CD4-positive, alpha-beta T cell treated with Interleukin-21 for 1 hour (primary cell): ENCODE results near the gene DNAJB2.
"Not testable (repeated sequence)": the region's sequence is repeated elsewhere in the genome, so short reads cannot be mapped to it uniquely, and the experiment has no call there.

Experiments
- DNase-seq: peaks from one replicate; pipeline ENCODE4 v3.0.0-alpha.2; 2020

DNAJB2 gene

DNA sequence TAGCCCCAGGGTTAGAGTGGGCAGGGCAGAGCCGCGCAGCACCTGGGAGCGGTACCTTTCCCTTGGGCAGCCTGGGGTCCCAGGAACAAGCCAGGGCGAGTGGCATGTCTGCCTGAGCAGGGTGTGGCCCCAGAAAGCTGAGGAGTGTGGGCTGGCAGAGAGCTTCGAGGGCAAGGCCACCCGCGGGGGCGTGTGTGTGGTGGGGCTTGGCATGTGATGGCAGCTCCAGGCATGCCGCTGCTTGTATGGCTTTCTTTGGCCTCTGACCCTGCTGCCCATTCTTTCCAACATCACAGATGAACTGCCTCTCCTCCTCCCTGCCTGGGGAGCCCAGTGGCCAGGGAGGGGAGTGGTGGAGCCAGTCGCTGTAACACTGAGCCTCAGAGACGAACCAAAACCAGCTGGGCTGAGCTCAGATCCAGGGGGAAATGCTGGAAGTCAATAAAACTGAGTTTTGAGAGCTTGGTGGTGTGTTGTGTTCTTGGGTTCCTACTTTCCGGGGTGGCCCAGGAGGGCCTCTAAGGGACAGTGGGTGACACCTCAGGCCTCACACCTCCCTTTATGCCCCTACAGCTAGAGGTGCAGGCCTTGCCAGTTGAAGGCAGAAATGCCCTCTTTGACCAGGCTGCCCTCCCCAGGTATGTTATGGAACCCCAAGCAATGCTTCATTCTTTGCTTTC lies 7.4 kb downstream of the DNAJB2 start:
- DNase-seq, result no peak

DNA sequence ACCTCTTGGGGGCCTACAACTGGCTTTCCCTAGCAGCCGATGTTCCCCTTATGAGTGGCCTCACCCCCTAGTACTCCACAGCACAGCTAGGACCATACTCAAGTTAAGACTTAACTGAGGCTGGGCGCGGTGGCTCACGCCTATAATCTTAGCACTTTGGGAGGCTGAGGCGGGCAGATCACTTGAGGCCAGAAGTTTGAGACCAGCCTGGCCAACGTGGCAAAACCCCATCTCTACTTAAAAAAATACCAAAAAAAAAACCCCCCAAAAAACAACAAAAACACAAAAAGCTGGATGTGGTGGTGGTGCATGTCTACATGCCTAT lies 7.9 kb downstream of the DNAJB2 start:
- not testable (repeated sequence) for DNase-seq

DNA sequence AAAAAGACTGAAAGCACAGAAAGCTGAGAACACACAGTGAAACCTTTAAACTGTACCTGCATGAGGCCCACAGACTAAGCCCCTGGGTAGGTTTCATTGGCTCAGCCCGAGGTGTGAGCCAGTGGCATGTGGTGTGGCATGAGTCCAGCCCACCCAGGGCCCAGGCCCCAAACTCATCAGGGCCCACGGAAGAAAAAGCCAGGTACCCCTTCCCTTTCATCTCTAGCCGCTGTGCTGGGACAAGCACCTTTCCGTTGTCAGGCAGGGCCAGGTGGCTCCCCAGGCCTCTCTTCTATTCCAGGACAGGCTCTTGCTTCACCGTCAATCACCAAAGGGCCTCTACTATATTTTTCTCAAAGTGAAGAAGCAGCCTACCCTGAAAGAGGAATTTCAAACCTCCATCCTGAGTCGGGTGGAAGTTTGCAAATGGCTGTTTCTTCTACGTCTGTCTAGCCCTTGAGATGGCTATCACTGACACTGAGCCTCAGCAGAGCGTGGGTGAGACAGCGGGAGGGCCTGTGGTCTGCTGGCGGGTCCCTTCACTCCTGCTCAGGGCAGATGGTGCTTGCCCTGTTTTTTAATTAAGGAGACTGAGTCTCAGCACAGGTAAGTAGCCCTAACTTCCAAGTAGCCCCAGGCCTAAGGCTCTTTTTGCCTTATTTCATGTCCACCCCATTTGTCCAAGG lies 8.6 kb downstream of the DNAJB2 start:
- DNase-seq, result no peak

DNA sequence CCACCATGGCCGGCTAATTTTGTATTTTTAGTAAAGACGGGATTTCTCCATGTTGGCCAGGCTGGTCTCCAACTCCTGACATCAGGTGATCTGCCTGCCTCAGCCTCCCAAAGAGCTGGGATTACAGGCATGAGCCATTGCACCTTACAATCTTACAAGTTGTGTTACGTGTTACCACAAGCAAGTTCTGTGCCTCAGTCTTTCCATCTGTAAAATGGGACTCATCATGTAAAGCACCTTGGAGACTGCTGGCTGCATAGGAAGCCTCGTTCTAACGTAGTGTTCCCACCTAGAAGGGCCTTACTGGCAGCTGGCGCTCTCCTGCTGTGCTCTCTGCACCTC lies 10.0 kb downstream of the DNAJB2 start:
- no peak for DNase-seq

DNA sequence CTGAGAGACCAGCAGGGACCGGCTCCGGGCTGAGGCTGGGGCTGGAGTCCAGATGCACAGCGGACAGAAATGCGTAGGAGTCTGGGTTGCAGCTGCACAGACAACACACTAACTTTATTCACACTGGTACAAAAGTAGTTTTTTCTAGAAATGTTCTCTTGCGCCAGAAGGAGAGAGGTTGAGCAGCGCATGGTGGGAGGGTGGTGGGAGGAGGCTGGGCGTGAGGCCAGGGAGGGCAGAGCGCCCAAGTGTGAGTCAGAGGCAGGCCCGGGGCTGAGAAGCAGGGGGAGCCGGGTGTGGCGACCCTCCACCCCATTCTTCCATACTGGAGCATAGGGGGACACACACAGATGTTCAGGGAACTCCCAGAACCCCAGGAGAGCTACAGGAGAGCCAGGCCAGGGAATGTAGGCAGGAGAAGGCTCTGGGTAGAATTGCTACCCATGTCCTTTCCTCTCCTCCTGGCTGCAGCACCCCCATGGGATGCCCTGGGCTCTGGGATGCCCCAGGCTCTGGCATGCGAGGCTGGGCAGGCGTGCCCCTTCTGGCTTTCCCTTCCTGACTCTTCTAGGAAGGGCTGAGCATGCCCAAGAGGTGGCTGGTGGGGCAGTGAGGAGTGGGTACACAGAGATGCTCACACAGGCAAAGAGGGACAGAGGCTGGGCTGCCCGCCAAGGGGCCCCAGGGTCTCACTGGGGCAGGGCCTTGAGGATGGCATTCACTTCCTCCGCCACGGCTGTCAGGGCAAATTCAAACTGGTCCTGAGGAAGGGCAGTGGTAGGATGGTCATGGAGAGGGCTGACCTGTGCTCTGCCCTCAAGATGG lies 10.6 kb downstream of the DNAJB2 start:
- no peak for DNase-seq

DNA sequence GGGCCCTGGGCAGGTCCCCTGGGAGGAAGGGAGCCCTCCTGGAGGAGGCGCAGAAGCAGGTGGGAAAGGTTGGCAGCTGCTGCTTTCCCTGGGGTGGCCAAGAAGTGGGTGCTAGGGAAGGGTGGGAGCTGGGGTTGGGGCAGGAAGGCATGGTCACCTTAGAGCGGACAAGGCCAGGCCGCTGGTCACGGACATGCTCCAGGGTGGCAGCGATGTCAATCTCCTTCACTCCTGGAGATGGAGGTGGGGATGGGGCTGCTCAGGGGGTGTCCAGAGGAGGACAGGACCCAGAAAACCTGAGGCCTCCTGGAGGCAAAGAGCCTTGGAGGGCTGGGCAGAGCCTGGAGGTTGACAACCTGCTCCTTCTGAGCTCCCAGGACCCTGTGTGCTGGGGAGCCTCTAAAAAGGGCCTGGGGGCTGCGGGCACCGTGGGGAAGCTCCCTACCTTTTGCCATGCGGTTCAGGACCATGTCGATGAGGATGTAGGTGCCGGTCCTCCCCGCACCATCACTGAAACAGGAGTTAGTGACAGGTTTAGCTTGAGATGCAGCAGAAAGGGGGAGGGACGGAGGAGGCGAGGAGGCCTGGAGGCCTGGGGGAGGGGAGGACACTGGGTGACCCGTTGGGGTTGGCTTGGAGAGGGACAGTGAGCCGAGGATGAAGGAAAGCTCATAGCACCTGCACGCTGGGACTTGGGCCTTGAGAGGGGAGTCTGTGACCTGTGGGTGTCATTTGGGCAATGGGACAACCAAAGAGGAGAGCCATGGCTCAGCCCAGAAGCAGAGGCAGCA lies 11.4 kb downstream of the DNAJB2 start:
- DNase-seq, result no peak

DNA sequence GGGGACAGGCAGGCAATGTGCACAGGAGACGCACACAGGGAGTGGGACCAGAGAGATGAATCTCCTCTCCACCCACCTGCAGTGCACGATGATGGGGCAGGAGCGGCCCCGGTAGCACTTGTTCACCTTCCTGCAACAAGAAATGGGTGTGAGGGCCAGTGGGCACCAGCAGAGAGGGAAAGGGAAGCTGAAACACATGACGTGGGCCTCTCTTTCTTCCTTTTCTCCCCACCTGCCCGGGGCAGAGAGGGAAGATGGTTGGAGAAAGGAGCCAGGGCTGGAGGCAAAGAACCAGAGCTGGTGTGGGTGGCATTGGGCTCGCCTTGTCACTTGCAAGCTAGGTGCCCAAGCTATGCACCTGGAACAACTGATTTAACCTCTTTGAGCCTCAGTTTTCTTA lies 12.2 kb downstream of the DNAJB2 start:
- DNase-seq, result no peak

DNA sequence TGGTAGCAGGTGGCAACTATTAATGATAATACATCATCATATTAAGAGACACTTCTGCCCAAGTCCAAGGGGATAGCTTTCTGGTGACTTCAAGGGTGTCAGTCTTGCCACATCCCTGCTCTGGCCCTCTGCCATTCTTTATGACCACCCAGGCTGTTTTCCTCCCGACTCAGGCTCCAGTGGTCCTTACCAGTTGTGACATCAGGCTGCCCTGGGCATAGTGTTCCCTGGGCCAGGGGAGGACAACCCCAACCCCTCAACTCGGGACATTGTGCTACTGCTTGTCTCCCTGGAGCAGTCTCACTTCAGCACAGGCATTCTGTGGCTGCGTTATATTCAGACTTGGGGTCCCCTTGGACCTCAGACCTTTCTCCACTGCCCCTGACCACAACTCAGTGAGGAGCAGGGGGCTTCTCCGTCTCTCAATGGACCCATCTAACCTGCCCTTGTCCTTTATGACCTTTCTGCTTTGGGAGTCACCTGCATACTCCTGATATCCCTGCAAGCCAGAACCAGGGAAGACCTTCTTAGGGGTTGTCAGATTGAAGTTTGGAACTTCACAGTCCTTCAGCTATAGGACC lies 12.8 kb downstream of the DNAJB2 start:
- no peak for DNase-seq

DNA sequence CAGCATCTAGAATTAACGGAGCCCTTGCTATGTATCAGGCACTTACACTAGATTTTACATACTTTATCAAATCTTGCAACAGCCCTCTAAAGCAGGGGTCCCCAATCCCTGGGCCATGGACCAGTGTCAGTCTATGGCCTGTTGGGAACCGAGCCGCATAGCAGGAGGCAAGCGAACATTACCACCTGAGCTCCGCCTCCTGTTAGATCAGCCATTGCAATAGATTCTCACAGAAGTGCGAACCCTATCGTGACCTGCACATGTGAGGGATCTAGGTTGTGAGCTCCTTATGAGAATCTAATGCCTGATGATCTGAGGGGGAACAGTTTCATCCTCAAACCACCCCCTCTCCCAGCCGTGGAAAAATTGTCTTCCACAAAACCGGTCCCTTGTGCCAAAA lies 13.4 kb downstream of the DNAJB2 start:
- DNase-seq, result no peak

DNA sequence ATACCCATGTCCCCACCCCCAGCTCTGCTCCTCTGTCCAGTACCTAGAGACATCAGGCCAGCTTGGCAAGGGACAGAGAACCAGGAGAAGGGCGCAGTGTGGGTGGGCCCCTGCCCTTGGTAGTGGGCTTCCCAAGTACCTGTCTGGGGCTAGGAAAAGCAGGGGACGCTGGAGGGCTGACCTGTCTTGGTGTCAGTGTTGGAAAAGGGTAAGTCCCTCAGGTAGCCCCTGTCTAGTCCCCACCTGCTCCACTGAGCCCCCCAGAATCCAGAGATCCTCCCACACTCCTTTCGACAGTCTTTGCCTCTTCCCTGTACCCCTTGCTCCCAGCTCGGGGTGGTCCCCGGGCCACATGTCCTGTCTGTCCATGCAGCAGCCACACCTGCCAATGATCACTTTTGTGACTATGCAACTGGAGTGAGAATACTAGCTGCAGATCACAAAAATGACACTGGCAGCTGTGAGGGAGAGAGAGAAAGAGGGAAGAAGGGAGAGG lies 14.6 kb downstream of the DNAJB2 start:
- no peak for DNase-seq

DNA sequence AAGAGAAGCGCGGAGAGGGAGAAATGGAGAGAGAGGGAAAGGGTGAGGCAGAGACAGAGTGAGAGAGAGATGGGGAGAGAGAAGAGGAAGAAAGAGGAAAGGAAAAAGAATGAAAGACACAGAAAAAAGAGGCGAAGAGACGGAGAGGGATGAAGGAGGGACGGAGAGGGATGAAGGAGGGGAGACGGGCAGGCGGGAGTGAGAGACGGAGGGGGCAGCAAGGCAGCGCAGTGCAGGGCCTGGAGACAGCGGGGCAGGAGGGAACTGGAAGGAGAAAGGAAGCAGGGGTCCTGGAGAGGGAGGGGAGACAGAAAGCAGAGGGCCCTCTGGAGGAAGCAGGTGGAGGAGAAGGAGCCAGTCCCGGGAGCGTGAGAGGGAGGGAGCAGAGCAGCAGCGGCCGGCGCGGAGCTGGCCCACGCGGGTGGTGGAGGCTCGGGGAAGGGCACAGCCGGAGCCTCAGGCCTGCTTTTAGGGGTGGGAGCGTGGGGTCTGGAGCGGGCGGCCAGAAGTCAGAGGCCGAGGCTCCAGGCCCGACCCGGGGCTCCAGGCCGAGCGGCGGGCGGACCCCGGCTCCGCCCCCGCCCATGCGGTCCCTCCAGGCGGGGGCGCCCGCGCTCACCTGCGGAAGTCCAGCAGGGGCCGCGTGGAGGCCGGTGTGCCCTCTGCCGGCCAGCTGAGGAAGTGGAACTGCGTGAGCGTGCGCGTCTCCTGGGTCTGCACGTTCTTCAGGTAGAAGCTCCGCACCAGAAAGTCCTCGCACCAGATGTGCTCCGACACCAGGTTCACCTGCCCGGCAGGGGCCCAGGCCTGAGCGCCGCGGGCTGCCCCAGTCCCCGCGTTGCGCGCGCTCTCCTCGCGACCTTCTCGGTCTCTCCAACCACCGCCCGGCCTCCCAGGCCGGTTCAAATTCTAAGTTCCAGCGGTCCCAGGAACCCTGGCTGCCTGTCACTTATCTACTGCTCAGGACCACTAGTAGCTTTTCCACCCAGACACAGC lies 15.5 kb downstream of the DNAJB2 start:
- DNase-seq, result peak; percentile 92

DNA sequence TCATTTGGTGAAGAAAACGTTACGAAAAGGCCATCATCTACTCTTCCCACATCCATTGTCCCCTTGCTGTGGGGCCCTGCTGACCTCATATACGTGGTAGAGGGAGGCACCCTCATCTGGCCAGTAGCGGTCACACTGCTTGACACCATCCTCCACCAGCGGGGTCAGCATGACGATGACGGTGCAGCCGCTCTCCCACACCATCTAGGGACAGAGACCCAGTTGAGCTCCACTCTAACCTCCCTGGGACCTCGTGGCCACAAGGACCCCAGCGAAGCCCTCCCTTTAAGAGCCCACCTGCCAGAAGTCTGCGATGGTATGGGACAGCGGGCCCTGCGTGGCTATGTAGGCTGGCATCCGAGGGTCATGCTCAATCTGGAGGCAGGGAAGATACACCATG lies 17.0 kb downstream of the DNAJB2 start:
- no peak for DNase-seq

DNA sequence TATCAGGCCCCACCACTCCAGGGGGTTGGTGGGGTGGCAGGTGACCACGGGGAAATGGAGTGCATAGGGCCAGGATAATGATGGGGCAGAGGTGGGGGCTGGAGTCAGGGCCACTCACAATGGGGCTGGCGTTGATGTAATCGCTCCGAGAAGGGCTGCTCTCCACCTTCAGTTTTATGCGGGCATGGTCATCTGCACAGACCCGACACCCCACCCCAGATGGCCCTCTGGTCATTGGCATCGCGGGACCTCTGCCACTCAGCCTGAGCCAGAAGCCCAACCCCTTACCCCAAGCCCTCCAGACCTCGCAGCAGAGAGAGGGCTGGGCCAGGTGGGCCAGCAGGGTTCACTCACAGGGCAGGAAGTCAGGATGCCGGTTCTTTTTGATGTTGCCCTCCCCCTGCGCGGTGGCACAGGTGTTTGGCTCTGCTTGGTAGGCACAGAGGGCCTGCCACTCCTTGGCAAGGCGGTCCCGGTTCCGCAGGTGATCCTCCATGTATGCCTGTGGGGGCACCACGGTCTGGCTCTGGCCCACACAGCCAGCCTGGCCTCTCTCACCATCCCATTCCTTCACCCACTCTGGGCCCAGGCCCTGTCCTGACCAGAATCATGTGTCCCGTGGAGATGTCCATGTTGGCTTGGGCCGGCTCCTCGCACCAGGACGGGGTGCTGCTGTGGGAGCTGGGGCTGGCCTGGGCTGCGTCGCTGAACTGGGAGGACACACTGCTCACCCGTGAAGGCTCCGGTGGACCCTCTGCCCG lies 17.6 kb downstream of the DNAJB2 start:
- DNase-seq, result no peak

DNA sequence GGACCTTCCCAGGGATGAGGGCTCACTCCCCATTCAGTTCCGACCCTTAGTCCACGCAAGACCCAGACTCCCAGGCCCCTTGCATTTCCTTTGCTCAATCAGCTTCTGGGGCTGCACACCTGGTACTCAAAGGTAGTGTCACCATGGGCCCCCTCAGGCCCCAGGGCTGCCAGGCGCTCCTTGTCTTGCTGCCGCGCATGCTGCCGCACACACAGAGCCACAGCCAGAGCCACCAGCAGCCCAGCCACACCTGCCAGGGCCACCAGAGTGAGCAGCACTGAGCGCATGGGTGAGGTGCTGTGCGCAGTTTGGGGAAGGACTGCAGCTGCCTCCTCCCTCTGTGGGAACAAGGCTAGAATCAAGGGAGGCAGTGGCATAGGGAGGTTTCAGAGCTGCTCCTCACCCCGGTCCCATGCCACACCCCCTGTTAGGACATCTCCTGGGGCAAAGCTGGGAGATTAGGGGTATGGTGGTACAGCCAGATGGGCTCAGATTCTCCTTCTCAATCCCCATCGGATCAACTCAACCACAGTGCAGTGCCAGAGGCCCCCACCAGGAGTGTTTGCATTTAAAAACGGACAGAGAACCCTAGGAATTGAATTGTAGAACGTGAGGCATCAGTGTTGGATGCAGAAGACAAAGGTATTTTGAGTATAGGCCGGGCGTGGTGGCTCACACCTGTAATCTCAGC lies 18.7 kb downstream of the DNAJB2 start:
- no peak for DNase-seq

DNA sequence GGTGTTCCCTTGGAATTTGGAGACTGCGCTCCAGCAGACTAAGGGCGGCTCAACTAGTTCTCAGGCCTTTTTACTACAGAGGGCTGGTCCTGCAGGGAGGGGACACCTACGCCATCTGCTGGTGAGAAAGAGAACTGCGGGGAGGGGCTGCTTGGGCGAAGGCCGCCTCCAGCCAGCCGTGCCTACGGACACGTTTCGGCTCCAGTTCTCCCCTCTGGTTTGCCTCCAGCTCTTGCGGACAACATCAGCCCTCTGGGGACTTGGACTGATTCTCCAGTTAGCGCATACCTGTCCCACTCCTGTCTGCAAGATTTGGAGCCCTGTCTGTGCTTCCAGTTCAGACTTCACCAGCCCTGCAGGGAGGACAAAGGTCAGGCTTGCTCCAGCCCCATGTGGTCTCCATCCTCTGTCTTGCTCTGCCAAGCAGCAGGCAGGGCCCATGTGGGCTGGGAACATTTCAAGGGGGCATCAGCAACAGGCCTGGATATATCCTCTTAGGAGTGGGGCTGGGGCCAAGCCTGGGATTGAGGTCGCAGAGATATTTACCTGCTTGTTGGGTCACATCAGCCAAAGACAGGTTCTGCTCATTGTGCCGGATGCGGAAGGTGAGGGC lies 19.7 kb downstream of the DNAJB2 start:
- peak; percentile 87 for DNase-seq

DNA sequence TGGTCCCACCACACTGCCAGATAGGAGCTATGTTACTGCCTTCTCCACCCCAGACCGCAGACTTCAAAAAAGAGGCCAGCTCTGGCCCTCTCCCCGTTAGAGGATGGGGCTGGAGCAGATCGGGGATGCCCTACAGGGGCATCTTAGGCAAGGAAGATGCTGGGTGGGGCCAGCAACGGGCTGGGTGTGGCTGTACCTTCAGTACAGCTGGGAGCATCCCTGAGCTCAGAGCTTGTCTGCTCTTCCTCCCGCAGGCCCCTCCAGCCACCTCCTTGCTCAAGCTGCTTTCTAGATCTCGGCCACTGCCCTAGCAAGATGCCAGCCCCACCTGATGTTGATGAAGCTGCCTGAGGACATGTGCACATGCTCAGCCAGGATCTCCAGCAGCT lies 20.2 kb downstream of the DNAJB2 start:
- DNase-seq, result no peak

DNA sequence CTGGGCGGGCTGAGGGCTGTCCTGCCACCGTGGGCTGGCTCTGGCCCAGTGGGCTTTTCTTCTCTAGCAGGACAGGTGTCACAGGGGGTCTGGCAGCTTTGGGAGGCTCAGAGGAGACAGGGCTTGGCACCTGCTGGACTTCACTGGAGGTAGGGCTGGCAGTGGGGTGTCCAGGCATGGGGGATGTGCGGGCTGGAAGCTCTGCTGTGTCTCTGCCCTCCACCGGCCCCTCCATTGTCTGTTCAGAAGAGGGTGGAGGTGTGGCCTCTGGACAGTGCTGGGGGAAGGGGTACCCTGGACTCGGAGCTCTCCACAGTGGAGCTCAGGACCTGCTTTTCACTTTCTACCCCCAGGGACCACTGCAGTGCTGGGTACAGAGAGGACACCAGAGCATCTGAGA lies 20.9 kb downstream of the DNAJB2 start:
- no peak for DNase-seq

DNA sequence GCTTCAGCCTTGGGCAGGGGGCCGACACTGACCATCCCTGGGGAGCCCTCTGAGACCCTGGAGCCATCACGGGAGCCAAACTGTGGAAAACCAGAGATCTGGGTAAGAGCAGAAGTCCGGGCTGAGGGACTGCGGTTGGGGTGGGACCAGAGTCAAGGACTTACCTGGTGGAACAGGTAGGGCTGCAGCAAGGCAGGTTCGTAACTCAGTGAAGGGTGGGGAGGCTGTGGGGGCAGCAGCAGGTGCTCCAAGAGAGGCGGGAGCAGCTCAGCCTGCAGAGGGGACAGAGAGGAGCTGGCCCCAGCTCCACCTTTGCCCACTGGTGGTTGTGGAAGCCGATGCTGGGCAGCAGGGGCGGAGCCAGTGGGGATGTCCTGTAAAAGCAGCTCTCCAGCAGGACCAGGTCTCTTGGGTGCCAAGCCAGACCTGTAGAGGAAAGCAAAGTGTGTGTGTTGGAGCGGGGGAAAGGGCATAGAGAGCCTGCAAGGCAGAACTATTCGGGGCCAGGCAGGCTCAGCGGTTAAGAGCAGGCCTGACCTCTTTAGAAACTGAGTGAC lies 23.3 kb downstream of the DNAJB2 start:
- no peak for DNase-seq

DNA sequence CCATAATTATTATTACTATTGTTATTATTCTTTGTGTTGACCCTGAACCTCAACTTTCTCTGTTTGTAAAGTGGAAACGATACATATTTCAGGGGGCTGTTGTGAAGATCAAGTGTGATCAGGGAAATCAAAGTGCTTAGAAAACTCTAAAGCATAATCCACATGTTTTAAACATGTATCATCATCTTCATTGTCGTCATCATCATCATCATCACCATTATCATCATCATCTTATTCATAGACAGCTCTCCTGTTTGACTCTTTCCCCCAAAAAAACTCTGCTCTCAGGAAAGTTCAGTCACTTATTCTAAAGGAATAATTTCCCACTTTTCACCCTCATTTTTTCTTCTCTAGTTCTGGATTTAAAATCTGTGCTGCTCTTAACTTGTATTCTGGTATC lies 25.1 kb downstream of the DNAJB2 start:
- no peak for DNase-seq
